Ascending aorta (tissue), 2 donors: Measurements from ENCODE around the gene UGT1A5. TPM values are rescaled to one million over a fixed set of nuclear protein-coding genes. Genes with fewer than 3 reads are reported as not detected.
"Not testable (repeated sequence)": the region's sequence is repeated elsewhere in the genome, so short reads cannot be mapped to it uniquely, and the experiment has no call there.

ENCODE experiments used
- DNase-seq, 2 donors: peaks; one replicate each; pipeline ENCODE4 v3.0.0-alpha.2; 2019; ENCODE audit warnings: low spot score in 2 of 2
- H3K27ac ChIP-seq, 2 donors: fragments of 200-600 bp; sonication (generic); one replicate each; pipeline ENCODE4 v1.5.1; 2016 to 2017; ENCODE audit warnings: mild to moderate bottlenecking in 1 of 2
- H3K27me3 ChIP-seq: fragments of 200-600 bp; sonication (generic); one replicate; pipeline ENCODE4 v1.5.1; 2017
- H3K36me3 ChIP-seq, 2 donors: fragments of 200-600 bp; sonication (generic); one replicate each; pipeline ENCODE4 v1.5.1; 2016
- H3K4me1 ChIP-seq, 2 donors: fragments of 200-600 bp; sonication (generic); one replicate each; pipeline ENCODE4 v1.5.1; 2016 to 2017; ENCODE audit warnings: mild to moderate bottlenecking in 1 of 2
- H3K4me3 ChIP-seq, 2 donors: fragments of 200-600 bp; sonication (generic); one replicate each; pipeline ENCODE4 v1.5.1; 2016 to 2017; ENCODE audit warnings: mild to moderate bottlenecking in 1 of 2
- H3K9me3 ChIP-seq, 2 donors: fragments of 200-600 bp; sonication (generic); one replicate each; pipeline ENCODE4 v1.5.1; 2016
- intact Hi-C: fragments of 100-400 bp; cut with DNase I; formaldehyde crosslinking; loops from one replicate; pipeline ENCODE4 v1.15.1; 2023
- total RNA-seq: library from RNA; depleted of rRNA; stranded (reverse); fragments of >200 nt; gene quantifications from one replicate; pipeline ENCODE4 v1.1.0, GENCODE V29; 2016
- TF ChIP-seq, protein P1 (sequence below), 3 experiments: fragments of 200-600 bp in 2 of 3; fragments of 450-650 bp in 1 of 3; sonication (generic) in 2 of 3; IDR thresholded peaks; one replicate each; pipeline ENCODE4 v1.5.1; 2016 to 2019; ENCODE audit warnings: antibody characterized with exemption in 3 of 3, mild to moderate bottlenecking in 1 of 3, moderate library complexity in 1 of 3

UGT1A5 gene
- total RNA-seq, 1 donor from 2014 or later, result not detected

DNA sequence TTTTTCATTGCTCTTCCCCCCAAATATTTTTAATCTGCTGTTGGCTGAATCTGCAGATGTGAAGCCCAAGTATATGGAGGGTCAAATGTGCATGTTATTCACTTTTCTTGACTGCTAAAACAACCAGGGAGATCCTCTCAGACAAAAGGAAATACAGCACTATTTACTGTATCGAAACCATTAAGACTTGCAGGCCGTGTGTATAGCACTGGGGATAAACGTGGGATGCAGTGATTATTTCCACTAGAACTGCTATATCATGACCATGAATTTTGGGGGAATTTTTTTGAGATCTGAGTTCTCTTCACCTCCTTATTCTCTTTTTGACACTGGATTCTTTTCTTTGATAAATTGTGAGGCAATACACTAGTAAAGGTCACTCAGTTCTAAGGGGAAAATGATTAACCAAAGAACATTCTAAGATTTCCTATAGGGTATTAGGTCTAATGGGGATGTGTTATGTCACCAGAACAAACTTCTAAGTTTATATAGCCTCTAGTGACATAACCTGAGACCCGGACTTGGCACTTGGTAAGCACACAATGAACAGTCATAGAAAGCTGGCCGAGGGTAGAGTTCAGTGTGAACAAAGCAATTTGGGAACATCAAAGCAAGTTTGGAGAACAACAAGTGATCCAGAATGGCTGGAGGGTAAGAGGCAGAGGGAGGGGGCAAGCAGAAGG is 32.5 kb downstream of the UGT1A5 start:
- intact Hi-C loops, result no loop called here
- Histone ChIP-seq H3K36me3 (no peaks in the 10 kb centered on the region), H3K27me3 (no peaks in the 10 kb centered on the region), H3K4me3 (no peak overlapping the region), H3K27ac (no peak overlapping the region), H3K9me3 (no peaks in the 10 kb centered on the region), H3K4me1 (no peaks in the 10 kb centered on the region)
- DNase-seq, result no peak
- TF ChIP-seq, protein P1, sequence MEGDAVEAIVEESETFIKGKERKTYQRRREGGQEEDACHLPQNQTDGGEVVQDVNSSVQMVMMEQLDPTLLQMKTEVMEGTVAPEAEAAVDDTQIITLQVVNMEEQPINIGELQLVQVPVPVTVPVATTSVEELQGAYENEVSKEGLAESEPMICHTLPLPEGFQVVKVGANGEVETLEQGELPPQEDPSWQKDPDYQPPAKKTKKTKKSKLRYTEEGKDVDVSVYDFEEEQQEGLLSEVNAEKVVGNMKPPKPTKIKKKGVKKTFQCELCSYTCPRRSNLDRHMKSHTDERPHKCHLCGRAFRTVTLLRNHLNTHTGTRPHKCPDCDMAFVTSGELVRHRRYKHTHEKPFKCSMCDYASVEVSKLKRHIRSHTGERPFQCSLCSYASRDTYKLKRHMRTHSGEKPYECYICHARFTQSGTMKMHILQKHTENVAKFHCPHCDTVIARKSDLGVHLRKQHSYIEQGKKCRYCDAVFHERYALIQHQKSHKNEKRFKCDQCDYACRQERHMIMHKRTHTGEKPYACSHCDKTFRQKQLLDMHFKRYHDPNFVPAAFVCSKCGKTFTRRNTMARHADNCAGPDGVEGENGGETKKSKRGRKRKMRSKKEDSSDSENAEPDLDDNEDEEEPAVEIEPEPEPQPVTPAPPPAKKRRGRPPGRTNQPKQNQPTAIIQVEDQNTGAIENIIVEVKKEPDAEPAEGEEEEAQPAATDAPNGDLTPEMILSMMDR (IDR thresholded peaks at IDR 0.05), result no peak

DNA sequence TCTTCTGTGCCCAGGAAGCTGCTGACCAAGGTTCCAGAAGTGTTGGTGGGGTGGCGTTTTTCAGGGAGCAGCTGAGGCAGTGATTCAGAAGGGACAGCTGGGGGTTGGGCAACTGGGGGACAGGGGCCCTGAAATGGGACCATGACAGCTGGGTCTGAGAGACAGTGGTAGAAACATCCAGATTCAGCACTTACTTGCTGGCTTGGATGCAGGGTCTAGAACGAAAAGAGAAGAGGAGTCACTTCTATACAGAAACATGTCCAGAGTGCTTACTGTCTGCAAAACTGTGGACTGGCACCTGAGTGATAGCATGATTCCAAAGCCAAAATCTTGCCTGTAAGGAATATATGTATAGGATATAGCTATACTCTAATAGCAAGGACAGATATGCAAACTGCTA is 33.1 kb downstream of the UGT1A5 start:
- H3K9me3 ChIP-seq, intact Hi-C loops, H3K4me1 ChIP-seq, H3K27me3 ChIP-seq, DNase-seq, H3K36me3 ChIP-seq, H3K27ac ChIP-seq, H3K4me3 ChIP-seq: not testable (repeated sequence)

DNA sequence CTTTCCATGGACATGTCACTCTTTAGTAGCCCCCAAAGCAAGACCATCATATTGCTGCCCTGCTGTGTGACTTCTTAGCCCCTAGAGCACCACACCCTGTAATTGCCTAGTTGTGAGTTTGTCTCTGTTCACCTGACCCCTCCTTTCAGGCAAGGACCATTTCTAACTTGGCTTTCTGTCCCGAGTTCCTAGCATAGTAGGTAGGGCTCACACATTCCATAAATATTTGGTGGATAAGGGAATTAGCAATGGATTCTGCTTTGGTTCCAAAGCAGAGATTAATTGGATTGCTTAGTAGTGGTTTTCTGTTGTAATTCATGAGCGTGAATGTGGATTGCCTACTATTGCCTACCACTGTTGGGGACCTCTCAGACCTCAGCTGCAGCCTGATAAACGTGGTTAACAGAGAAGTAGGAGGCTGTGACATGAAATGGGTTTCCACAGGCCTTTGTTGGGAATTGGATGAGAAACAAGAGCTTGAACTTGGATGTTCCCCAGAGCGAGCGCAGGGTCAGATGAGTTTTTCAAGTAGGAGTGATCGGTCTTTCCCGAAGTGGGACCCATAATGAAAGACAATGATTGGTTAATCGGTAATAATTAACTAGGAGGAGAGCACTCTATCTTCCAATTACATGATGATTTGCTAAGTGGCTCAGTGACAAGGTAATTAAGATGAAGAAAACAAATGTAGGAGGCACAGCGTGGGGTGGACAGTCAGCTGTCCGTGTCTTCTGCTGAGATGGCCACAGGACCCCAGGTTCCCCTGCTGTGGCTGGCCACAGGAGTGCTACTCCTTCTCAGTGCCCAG is 34.0 kb downstream of the UGT1A5 start:
- H3K27ac ChIP-seq, result no peak overlapping the region
- H3K27me3 ChIP-seq, result no peaks in the 10 kb centered on the region
- H3K4me3 ChIP-seq, result no peak overlapping the region
- H3K4me1 ChIP-seq, result no peaks in the 10 kb centered on the region
- intact Hi-C loops, result no loop called here
- H3K36me3 ChIP-seq, result no peaks in the 10 kb centered on the region
- DNase-seq, result no peak
- no peaks in the 10 kb centered on the region for H3K9me3 ChIP-seq
- TF ChIP-seq, protein P1 (IDR thresholded peaks at IDR 0.05), result no peak

DNA sequence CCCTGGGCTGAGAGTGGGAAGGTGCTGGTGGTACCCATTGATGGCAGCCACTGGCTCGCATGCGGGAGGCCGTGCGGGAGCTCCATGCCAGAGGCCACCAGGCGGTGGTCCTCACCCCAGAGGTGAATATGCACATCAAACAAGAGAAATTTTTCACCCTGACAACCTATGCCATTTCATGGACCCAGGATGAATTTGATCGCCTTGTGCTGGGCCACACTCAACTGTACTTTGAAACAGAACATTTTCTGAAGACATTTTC is 34.5 kb downstream of the UGT1A5 start:
- Histone ChIP-seq H3K27ac (no peak overlapping the region), H3K27me3 (no peaks in the 10 kb centered on the region), H3K4me1 (no peaks in the 10 kb centered on the region), H3K9me3 (no peaks in the 10 kb centered on the region), H3K36me3 (no peaks in the 10 kb centered on the region), H3K4me3 (no peak overlapping the region)
- intact Hi-C loops, result no loop called here
- DNase-seq, result no peak
- TF ChIP-seq, protein P1 (IDR thresholded peaks at IDR 0.05), result no peak

DNA sequence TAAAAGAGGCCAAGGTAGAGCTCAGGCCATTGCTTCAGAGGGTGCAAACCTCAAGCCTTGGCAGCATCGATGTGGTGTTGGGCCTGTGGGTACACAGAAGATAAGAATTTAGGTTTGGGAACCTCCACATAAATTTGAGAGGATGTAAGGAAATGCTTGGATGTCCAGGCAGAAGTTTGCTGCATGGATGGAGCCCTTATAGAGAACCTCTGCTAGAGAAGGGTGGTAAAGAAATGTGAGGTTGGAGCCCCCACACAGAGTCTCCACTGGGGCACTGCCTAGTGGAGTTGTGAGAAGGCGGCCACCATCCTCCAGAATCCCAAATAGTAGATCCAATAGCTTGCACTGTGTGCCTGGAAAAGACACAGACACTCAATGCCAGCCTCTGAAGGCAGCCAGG is 38.0 kb downstream of the UGT1A5 start:
- H3K27ac ChIP-seq, H3K4me3 ChIP-seq, DNase-seq, H3K4me1 ChIP-seq, H3K9me3 ChIP-seq, H3K36me3 ChIP-seq, H3K27me3 ChIP-seq, intact Hi-C loops: not testable (repeated sequence)

DNA sequence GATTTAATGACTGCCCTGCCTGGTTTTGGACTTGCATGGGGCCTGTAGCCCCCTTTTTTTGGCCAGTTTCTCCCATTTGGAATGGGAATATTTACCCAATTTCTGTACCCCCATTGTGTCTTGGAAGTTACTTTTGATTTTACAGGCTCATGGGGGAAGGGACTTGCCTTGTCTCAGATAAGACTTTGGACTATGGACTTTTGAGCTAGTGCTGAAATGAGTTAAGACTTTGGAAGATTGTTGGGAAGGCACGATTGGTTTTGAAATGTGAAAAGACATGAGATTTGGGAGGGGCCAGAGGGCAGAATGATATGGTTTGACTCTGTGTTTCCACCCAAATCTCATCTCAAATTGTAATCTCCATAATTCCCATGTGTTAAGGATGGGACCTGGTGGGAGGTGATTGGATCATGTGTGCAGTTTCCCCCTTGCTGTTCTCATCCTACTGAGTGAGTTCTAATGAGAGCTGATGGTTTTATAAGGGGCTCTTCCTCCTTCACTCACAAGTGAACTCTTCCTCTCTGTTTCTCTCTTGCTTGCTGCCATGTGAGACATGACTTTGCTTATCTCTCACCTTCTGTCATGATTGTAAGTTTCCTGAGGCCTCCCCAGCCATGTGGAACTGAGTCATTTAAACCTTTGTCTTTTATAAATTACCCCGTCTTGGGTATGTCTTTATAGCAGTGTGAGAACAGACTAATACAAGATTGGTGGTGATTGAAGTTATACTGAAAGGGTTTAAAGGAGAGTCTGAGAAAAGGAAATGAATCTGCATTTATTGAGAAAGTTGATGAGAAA is 38.7 kb downstream of the UGT1A5 start:
- H3K27me3 ChIP-seq, H3K27ac ChIP-seq, H3K9me3 ChIP-seq, H3K4me1 ChIP-seq, H3K4me3 ChIP-seq, intact Hi-C loops, DNase-seq, H3K36me3 ChIP-seq: not testable (repeated sequence)
